MM.1S (cell line): ENCODE measurements around the gene VDAC2.
A peak's percentile ranks its signal among the peaks of the same experiment; 100 is the strongest.
"Not testable (repeated sequence)": the region's sequence is repeated elsewhere in the genome, so short reads cannot be mapped to it uniquely, and the experiment has no call there.

ENCODE experiments used
- DNase-seq: peaks from one replicate; pipeline ENCODE4 v3.0.0-alpha.2; 2015
- H2AFZ ChIP-seq: fragments of 300-600 bp; sonication (generic); 2 replicates; pipeline ENCODE4 v1.6.0; 2016; ENCODE audit warnings: antibody characterized with exemption, low read length
- H3F3A ChIP-seq: fragments of 300-600 bp; sonication (generic); 2 replicates; pipeline ENCODE4 v1.6.1; 2016; ENCODE audit warnings: mild to moderate bottlenecking, antibody characterized with exemption, low read length, moderate library complexity, mixed read lengths; ENCODE audit not compliant: insufficient read depth
- H3K27ac ChIP-seq: fragments of 300-600 bp; sonication (generic); 2 replicates; pipeline ENCODE4 v1.5.1; 2016; ENCODE audit warnings: mild to moderate bottlenecking, low read length
- H3K27me3 ChIP-seq: fragments of 300-600 bp; sonication (generic); replicated peaks from 2 replicates; pipeline ENCODE4 v1.6.0; 2016; ENCODE audit warnings: low read length; ENCODE audit not compliant: insufficient read depth
- H3K36me3 ChIP-seq: fragments of 300-600 bp; sonication (generic); replicated peaks from 2 replicates; pipeline ENCODE4 v1.6.1; 2016; ENCODE audit warnings: mild to moderate bottlenecking, low read length, mixed read lengths; ENCODE audit not compliant: insufficient read depth
- H3K4me1 ChIP-seq: fragments of 300-600 bp; sonication (generic); 2 replicates; pipeline ENCODE4 v1.6.1; 2016; ENCODE audit warnings: low read length, mixed read lengths
- H3K4me2 ChIP-seq: fragments of 300-600 bp; sonication (generic); 2 replicates; pipeline ENCODE4 v1.6.0; 2016; ENCODE audit warnings: low read depth, low read length
- H3K4me3 ChIP-seq: fragments of 300-600 bp; sonication (generic); 2 replicates; pipeline ENCODE4 v1.5.1; 2016; ENCODE audit warnings: low read length, mixed read lengths
- H3K79me2 ChIP-seq: fragments of 300-600 bp; sonication (generic); 2 replicates; pipeline ENCODE4 v1.6.1; 2016; ENCODE audit warnings: mixed run types, low read length, mixed read lengths
- H3K9ac ChIP-seq: fragments of 300-600 bp; sonication (generic); 2 replicates; pipeline ENCODE4 v1.6.1; 2016; ENCODE audit warnings: low read length, mixed read lengths
- H3K9me2 ChIP-seq: fragments of 300-600 bp; sonication (generic); replicated peaks from 2 replicates; pipeline ENCODE4 v1.6.1; 2016; ENCODE audit warnings: mild to moderate bottlenecking, low read length, mixed read lengths; ENCODE audit not compliant: insufficient read depth
- H3K9me3 ChIP-seq: fragments of 300-600 bp; sonication (generic); replicated peaks from 2 replicates; pipeline ENCODE4 v1.6.1; 2016; ENCODE audit warnings: mild to moderate bottlenecking, low read length, mixed read lengths; ENCODE audit not compliant: insufficient read depth
- H4K20me1 ChIP-seq: fragments of 300-600 bp; sonication (generic); 2 replicates; pipeline ENCODE4 v1.6.1; 2016; ENCODE audit warnings: mild to moderate bottlenecking, low read length, moderate library complexity, mixed read lengths; ENCODE audit not compliant: insufficient read depth
- CTCF ChIP-seq: fragments of 300-600 bp; sonication (generic); IDR thresholded peaks from 2 replicates; pipeline ENCODE4 v1.5.1; 2016; ENCODE audit warnings: antibody characterized with exemption, low read length, mixed read lengths
- EZH2 ChIP-seq: fragments of 300-600 bp; sonication (generic); optimal IDR thresholded peaks from 2 replicates; pipeline ENCODE3; 2017; ENCODE audit warnings: low read depth, mild to moderate bottlenecking, antibody characterized with exemption, low read length, mixed read lengths
- EZH2phosphoT487 ChIP-seq: fragments of 300-600 bp; sonication (generic); IDR thresholded peaks from 2 replicates; pipeline ENCODE4 v1.6.1; 2018; ENCODE audit warnings: antibody characterized with exemption, low read length

VDAC2 gene

GRCh38 chr10:75181073-75181472, 29.5 kb upstream of the VDAC2 start:
- H4K20me1 ChIP-seq = no peaks in the 10 kb centered on the region

GRCh38 chr10:75186310-75186709, 24.3 kb upstream of the VDAC2 start:
- Histone ChIP-seq H2AFZ (no peak overlapping the region), H3K4me2 (no peak overlapping the region), H3K27me3 (no peaks in the 10 kb centered on the region), H4K20me1 (no peaks in the 10 kb centered on the region), H3K9ac (no peak overlapping the region), H3K79me2 (no peaks in the 10 kb centered on the region), H3F3A (peaks cover 4% of the 10 kb centered on the region; the same call in 1 of the 2 replicates), H3K9me2 (no peaks in the 10 kb centered on the region), H3K27ac (no peak overlapping the region), H3K9me3 (no peaks in the 10 kb centered on the region), H3K4me1 (no peaks in the 10 kb centered on the region), H3K4me3 (no peak overlapping the region), H3K36me3 (no peaks in the 10 kb centered on the region)
- no peak for TF ChIP-seq EZH2
- no peak for TF ChIP-seq EZH2phosphoT487
- no peak for TF ChIP-seq CTCF
- no peak for DNase-seq

More at GRCh38 chr10:75181073-75181472, 29.5 kb upstream of the VDAC2 start:
- H3K4me2 ChIP-seq = no peak overlapping the region
- no peaks in the 10 kb centered on the region for H3K79me2 ChIP-seq
- H3K27me3 ChIP-seq = no peaks in the 10 kb centered on the region
- no peak overlapping the region for H2AFZ ChIP-seq
- H3K27ac ChIP-seq = no peak overlapping the region
- TF ChIP-seq CTCF = no peak
- no peak for TF ChIP-seq EZH2phosphoT487
- TF ChIP-seq EZH2 = no peak
- H3K4me3 ChIP-seq = no peak overlapping the region
- H3K36me3 ChIP-seq = no peaks in the 10 kb centered on the region
- H3K9ac ChIP-seq = no peak overlapping the region
- no peaks in the 10 kb centered on the region for H3K4me1 ChIP-seq
- H3K9me3 ChIP-seq = no peaks in the 10 kb centered on the region
- H3F3A ChIP-seq = no peaks in the 10 kb centered on the region
- DNase-seq = no peak
- no peaks in the 10 kb centered on the region for H3K9me2 ChIP-seq

- peaks cover 4% of the 10 kb centered on the region; the same call in 1 of the 2 replicates for H3F3A ChIP-seq
- H3K27ac ChIP-seq = peak overlapping the region; percentile 34; the same call in 1 of the 2 replicates
- no peak for TF ChIP-seq EZH2phosphoT487
- TF ChIP-seq CTCF = peak; percentile 79
- no peak for TF ChIP-seq EZH2
- H3K4me3 ChIP-seq = 0 out of 2 replicates have a peak overlapping the region, but pooled peaks have one; percentile 2
- peak; percentile 85 for DNase-seq
- no peaks in the 10 kb centered on the region for H3K4me1 ChIP-seq
- no peaks in the 10 kb centered on the region for H3K9me2 ChIP-seq
- H3K79me2 ChIP-seq = no peaks in the 10 kb centered on the region
- H3K9me3 ChIP-seq = no peaks in the 10 kb centered on the region
- H3K36me3 ChIP-seq = no peaks in the 10 kb centered on the region
- peak overlapping the region; percentile 59 for H2AFZ ChIP-seq
- no peaks in the 10 kb centered on the region for H3K27me3 ChIP-seq
- peak overlapping the region; percentile 64 for H3K4me2 ChIP-seq
- no peaks in the 10 kb centered on the region for H4K20me1 ChIP-seq
- no peak overlapping the region; the same call in 1 of the 2 replicates for H3K9ac ChIP-seq
Observed at GRCh38 chr10:75187961-75188426, 22.6 kb upstream of the VDAC2 start.

GRCh38 chr10:75188522-75188921, 22.1 kb upstream of the VDAC2 start:
- not testable (repeated sequence) for H3K27me3 ChIP-seq, H3K4me1 ChIP-seq, H3K9me3 ChIP-seq, H3K79me2 ChIP-seq, DNase-seq, H3F3A ChIP-seq, H4K20me1 ChIP-seq, H3K9ac ChIP-seq, H3K9me2 ChIP-seq, H3K36me3 ChIP-seq
- peak overlapping the region; percentile 64; the same call in 1 of the 2 replicates for H3K4me2 ChIP-seq
- H2AFZ ChIP-seq = peak overlapping the region; percentile 59; the same call in 1 of the 2 replicates
- peak overlapping the region; percentile 34; the same call in 1 of the 2 replicates for H3K27ac ChIP-seq
- H3K4me3 ChIP-seq = 0 out of 2 replicates have a peak overlapping the region, but pooled peaks have one; percentile 2
